Esophagus (tissue), 2 donors: ENCODE measurements around the gene REXO1. TPM values are rescaled to one million over a fixed set of nuclear protein-coding genes. Genes with fewer than 3 reads are reported as not detected.

Experiments used
- H3K27ac ChIP-seq, 2 donors: one replicate each; pipeline ENCODE4 v1.5.1; 2013; ENCODE audit warnings: low read depth in 2 of 2, mild to moderate bottlenecking in 2 of 2, inconsistent platforms in 1 of 2, low read length in 1 of 2, moderate library complexity in 1 of 2
- H3K27me3 ChIP-seq, 2 donors: one replicate each; pipeline ENCODE4 v1.6.1; 2013; ENCODE audit warnings: low read length in 2 of 2, control low read depth in 1 of 2, mild to moderate bottlenecking in 1 of 2; ENCODE audit not compliant: insufficient read depth in 2 of 2, control insufficient read depth in 1 of 2
- H3K36me3 ChIP-seq, 2 donors: one replicate each; pipeline ENCODE4 v1.6.1; 2013; ENCODE audit warnings: low read length in 1 of 2; ENCODE audit not compliant: control insufficient read depth in 2 of 2, insufficient read depth in 2 of 2
- H3K4me1 ChIP-seq, 2 donors: one replicate each; pipeline ENCODE4 v1.6.1; 2013; ENCODE audit warnings: low read length in 1 of 2; ENCODE audit not compliant: control insufficient read depth in 2 of 2, insufficient read depth in 2 of 2
- H3K4me3 ChIP-seq, 2 donors: one replicate each; pipeline ENCODE4 v1.5.1; 2013; ENCODE audit warnings: low read length in 2 of 2, mild to moderate bottlenecking in 2 of 2, low read depth in 1 of 2, moderate library complexity in 1 of 2
- H3K9me3 ChIP-seq, 2 donors: one replicate each; pipeline ENCODE4 v1.6.1; 2013; ENCODE audit warnings: mild to moderate bottlenecking in 2 of 2, low read depth in 1 of 2, low read length in 1 of 2, moderate library complexity in 1 of 2; ENCODE audit not compliant: control insufficient read depth in 2 of 2, insufficient read depth in 1 of 2
- WGBS, 2 donors: extraction: QIAGEN DNeasy Blood & Tissue Kit; methylation state at CpG; one replicate each; pipeline ENCODE4 v1.1.7; 2013; 5-methylcytosine and 5-hydroxymethylcytosine counted together
- polyA plus RNA-seq, 2 donors: library from polyadenylated mRNA; stranded (reverse); fragments of 200-250 nt; gene quantifications; one replicate each; pipeline ENCODE4 v1.2.3, GENCODE V29; 2013
- donor health status: healthy with polysubstance abuse.
- donor health status: Bipolar disorder and iron deficiency.

REXO1 gene
- polyA plus RNA-seq, 2 donors: 13.9 to 27.4 TPM

DNA sequence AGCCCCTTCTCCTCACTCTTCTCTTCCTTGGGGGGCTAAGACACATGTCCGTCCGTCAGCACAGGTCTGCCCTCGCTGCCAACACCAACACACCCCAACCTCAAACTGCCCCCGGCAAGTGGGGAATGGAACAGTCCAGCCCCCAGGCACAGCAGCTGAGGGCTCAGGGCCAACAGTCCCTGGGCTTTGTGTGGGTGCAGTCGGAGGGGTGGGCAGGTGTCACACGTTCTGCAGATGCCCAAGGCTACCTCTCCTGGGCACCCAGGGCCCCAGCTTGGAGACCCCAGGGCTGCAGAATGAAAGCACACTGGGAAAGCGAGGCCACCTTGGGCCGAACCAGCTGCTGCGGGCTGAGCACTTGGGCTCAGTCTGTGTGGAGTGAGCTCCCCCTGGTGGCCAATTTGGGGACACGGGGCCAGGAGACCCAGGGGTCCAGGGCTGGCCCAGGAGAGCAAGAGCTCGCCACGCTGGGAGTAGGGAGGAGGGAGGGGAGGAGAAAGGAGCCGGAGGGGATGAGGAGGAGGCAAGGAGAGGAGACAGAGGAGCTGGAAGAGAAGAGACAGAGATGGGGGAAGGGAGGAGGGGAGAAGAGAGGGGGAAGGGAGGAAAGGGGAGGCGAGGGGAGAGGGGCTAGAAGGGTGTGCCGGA is 22.2 kb downstream of the REXO1 start:
- Histone ChIP-seq H3K9me3 (no peaks in the 10 kb centered on the region), H3K4me1 (peaks cover 0 to 6% of the 10 kb centered on the region in 2 donors), H3K27ac (no peak overlapping the region), H3K4me3 (no peak overlapping the region), H3K36me3 (peaks cover 8 to 54% of the 10 kb centered on the region in 2 donors), H3K27me3 (no peaks in the 10 kb centered on the region)
- 25 to 35% methylated on average over 15 of the region's 15 CpGs for WGBS, 2 donors

DNA sequence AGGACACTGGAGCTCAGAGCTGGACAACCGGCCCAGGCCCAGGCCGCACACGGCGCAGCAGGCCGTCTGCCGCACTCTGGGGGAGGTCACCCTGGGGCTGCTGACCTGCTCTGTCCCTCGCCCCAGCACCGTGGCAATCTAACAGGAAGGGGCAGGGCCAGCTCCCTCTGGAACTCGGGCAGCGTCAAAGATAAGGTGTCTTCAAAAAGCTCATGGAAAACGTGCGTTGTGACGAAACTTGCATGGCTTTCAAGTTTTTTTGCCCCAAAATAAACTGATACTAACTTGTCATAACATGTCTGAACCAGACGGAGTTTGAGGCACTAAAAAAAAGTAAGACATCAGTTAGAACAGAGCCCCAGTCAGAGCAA is 24.0 kb downstream of the REXO1 start:
- 78 to 80% methylated on average over 14 of the region's 14 CpGs for WGBS, 2 donors
- H3K9me3 ChIP-seq: no peaks in the 10 kb centered on the region
- peaks cover 0 to 6% of the 10 kb centered on the region in 2 donors for H3K4me1 ChIP-seq
- peaks cover 13 to 61% of the 10 kb centered on the region in 2 donors for H3K36me3 ChIP-seq
- no peaks in the 10 kb centered on the region for H3K27me3 ChIP-seq
- H3K4me3 ChIP-seq: no peak overlapping the region
- no peak overlapping the region for H3K27ac ChIP-seq

DNA sequence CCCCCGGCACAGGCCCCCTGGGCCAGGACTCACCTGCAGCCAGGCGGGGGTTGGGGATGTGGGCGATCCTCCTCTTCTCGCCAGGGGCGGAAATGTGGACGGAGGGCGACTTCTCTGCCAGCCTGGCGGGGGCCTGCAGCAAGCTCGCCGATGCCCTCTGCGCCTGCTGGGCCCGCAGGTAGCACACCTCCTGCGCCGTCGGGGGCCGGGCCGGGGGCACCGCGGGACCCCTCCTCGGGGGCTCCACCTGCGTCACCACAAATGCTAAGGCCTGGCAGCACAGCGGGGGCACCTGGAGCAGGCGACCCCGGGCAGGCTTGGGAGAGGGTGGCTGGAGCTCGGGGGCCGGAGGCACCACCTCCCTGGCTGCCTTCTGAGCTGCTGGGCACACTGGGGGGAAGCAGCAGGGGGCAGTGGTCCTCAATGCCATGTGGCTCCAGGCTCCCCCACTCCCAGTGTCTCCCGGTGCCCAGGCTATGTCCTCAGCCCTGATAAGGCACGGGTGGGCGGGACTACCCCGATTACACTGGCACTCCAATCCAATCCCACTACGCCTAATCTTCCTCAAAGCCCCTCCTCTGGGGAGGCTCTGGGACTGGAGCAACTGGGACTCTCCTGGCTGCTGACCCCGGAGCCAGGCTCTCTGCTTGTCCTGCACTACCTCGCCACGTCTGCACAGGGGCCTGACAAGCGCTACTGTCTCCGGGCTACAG is 24.6 kb downstream of the REXO1 start:
- H3K4me3 ChIP-seq: no peak overlapping the region
- 91 to 93% methylated on average over 35 to 36 of the region's 36 CpGs for WGBS, 2 donors
- peaks cover 17 to 62% of the 10 kb centered on the region in 2 donors for H3K36me3 ChIP-seq
- no peaks in the 10 kb centered on the region for H3K9me3 ChIP-seq
- peaks cover 0 to 3% of the 10 kb centered on the region in 2 donors for H3K4me1 ChIP-seq
- no peak overlapping the region for H3K27ac ChIP-seq
- H3K27me3 ChIP-seq: no peaks in the 10 kb centered on the region

DNA sequence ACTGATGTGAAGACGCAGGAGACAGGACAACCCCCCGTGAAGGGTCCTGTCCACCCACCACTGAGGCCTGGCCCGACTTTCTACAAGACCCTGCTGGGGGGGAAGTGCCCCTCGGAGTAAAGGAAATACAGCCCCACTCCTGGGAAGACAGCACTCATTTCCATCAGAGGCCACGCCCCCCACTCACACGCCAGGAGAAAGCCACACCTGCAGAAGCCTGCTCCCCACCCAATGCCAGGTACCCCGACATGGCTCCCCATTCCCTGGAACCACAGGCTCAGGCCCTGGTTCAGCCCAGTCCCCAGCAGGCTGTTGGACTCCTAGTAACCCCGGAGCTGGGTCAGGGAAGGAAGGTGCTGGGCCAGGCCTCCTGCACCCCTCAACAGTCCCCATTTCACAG is 25.3 kb downstream of the REXO1 start:
- H3K27me3 ChIP-seq: no peaks in the 10 kb centered on the region
- H3K27ac ChIP-seq: no peak overlapping the region
- H3K9me3 ChIP-seq: no peaks in the 10 kb centered on the region
- peaks cover 21 to 62% of the 10 kb centered on the region in 2 donors for H3K36me3 ChIP-seq
- no peak overlapping the region for H3K4me3 ChIP-seq
- H3K4me1 ChIP-seq: no peaks in the 10 kb centered on the region
- 81 to 85% methylated on average over 8 of the region's 8 CpGs for WGBS, 2 donors

DNA sequence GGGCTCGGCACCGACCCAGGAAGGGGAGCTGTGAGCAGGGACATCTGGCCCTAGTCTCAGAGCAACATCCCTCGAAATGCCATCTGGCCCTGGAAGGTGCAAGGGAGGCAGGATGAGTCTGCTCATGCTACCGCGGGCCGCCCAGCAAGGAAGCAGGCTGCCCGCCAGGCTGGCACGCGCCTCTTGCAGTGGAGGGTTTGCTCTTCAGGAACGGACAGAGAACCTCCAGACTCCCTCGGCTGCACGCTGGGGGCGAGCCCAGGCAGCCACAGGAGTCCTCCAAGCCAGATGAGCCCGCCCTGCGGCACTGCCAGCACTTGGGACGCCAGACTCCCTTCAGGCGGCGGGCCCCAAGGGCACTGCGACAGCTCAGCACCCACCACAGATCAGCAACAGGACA is 26.1 kb downstream of the REXO1 start:
- Histone ChIP-seq H3K27ac (no peak overlapping the region), H3K27me3 (no peaks in the 10 kb centered on the region), H3K4me1 (no peaks in the 10 kb centered on the region), H3K9me3 (no peaks in the 10 kb centered on the region), H3K36me3 (peaks cover 21 to 64% of the 10 kb centered on the region in 2 donors), H3K4me3 (no peak overlapping the region)
- WGBS, 2 donors: 74 to 78% methylated on average over 19 of the region's 19 CpGs

DNA sequence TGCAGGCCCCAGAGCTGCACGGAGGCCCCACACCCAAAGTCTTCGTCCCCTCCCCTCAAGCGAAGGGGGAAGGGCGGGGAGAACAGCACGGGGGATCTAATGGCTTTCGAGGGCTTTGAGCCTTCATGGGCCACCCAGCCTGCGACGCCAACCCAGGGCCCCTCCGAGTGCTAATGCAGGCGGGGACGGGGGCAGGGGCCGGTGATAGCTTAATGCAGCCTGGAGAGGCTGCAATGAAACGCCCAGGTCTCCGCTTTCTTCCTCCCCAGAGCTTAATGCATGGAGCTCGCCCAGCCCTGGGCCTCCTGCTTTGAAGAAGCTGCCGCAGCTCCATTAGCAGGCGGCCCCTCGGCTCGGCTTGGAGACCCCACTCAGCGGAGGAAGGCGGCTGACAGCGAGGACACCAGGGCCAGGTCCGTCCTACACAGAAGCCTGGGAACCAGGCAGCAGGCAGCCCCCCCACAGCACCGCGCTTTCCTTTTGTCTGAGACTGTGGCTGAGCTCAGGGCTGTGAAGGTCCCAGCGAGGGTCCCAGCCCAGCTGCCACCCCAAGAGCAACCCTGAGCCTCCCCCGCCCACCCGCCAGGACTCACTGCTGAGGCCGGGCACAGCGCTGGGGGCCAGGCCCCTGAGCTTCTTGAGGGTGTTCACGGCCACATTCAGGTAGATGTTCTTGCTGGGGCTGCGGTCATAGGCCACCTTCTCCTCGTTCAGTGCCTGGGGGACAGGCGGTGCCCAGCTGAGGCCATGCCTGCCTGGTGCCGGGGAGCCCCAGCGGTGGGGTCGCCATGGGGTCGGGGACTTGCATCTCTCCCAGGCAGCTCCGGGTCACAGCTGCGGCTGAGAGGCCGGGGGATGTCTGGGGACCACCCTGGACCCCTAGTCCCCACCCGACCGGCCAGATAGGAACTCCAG is 28.7 kb downstream of the REXO1 start:
- Histone ChIP-seq H3K36me3 (peaks cover 25 to 74% of the 10 kb centered on the region in 2 donors), H3K9me3 (no peaks in the 10 kb centered on the region), H3K4me1 (no peaks in the 10 kb centered on the region), H3K27me3 (no peaks in the 10 kb centered on the region), H3K4me3 (no peak overlapping the region), H3K27ac (no peak overlapping the region)
- WGBS, 2 donors: 88 to 91% methylated on average over 43 of the region's 43 CpGs

DNA sequence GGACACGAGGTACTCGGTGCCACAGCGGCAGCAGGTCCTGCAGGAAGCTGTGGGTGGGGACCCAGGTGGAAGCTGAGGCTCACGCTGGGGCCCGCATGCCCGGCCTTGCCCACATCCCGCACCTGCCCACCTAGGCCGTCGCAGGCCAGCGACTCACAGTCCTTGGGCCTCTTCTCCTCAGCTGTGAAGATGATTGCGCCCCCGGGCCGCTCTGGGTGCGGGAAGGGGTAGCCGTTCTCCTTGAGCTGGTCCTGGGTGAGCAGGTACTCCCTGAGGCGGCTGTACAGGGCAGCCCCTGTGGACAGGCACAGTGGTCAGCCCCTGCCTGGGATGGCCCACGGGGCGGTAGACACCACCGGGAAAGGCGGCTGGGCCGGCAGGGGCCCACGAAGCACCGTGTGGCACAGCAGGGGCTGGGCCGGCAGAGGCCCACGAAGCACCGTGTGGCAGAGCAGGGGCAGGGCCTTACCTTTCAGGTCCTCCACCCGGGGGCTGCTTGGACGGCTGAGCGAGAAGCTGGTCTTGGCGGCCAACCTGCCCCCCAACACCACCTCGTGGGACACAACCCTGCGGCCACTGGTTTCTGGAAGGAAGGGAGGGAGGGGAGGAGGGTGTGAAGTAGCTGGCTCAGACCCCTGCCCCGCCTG is 29.6 kb downstream of the REXO1 start:
- H3K4me1 ChIP-seq: no peaks in the 10 kb centered on the region
- no peaks in the 10 kb centered on the region for H3K27me3 ChIP-seq
- H3K36me3 ChIP-seq: peaks cover 25 to 70% of the 10 kb centered on the region in 2 donors
- no peak overlapping the region for H3K4me3 ChIP-seq
- no peak overlapping the region for H3K27ac ChIP-seq
- WGBS, 2 donors: 85 to 90% methylated on average over 33 of the region's 33 CpGs
- H3K9me3 ChIP-seq: no peaks in the 10 kb centered on the region

DNA sequence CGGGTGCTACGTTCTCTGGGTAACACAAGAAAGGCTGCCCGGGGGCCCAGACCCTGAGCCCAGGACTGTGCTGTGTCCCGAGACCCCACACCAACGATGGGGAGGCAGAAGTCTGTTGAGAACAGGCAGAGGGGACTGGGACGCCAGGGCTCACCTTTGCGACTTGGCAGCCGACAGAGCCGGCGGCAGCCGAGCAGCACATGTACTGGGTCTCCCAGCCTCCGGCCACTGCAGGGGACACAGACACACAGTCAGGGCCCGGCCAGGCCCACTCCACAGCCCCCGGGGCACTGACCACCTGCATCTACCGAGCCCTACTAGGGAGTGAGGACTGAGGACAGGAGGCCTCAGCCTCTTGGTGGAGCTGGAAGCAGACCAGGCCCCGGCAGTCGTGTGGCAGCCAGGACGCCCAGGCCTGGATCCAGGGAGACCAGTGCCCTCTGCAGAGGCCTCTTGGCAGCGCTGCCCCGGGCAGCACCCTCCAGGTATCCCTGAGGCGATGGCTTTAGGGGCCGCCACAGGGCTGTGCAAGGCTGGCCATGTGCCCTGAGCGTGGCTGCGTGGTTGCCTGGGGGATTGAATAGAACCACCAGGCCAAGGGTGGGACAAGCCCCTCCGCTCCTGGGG is 30.6 kb downstream of the REXO1 start:
- WGBS, 2 donors: 87 to 91% methylated on average over 24 to 25 of the region's 25 CpGs
- Histone ChIP-seq H3K4me1 (peaks cover 3 to 5% of the 10 kb centered on the region in 2 donors), H3K4me3 (no peak overlapping the region), H3K27ac (no peak overlapping the region), H3K27me3 (no peaks in the 10 kb centered on the region), H3K9me3 (no peaks in the 10 kb centered on the region), H3K36me3 (peaks cover 17 to 61% of the 10 kb centered on the region in 2 donors)
